Urinary bladder (tissue), 4 donors: ENCODE measurements around the gene ADGRE3. TPM values are rescaled to one million over a fixed set of nuclear protein-coding genes. Genes with fewer than 3 reads are reported as not detected.

Experiments used
- DNase-seq: peaks from one replicate; pipeline ENCODE4 v3.0.0-alpha.2; 2015; ENCODE audit errors: extremely low spot score
- H3K27ac ChIP-seq: one replicate; pipeline ENCODE4 v1.5.1; 2013; ENCODE audit warnings: low read depth, mild to moderate bottlenecking, moderate library complexity
- H3K36me3 ChIP-seq: one replicate; pipeline ENCODE4 v1.6.1; 2013; ENCODE audit warnings: mild to moderate bottlenecking, moderate library complexity; ENCODE audit not compliant: insufficient read depth
- H3K4me1 ChIP-seq: one replicate; pipeline ENCODE4 v1.6.1; 2013; ENCODE audit warnings: mild to moderate bottlenecking, moderate library complexity; ENCODE audit not compliant: insufficient read depth
- H3K4me3 ChIP-seq: one replicate; pipeline ENCODE4 v1.5.1; 2013; ENCODE audit warnings: low read depth, low read length
- WGBS: extraction: QIAGEN DNeasy Blood & Tissue Kit; methylation state at CpG from one replicate; pipeline ENCODE4 v1.1.7; 2013; 5-methylcytosine and 5-hydroxymethylcytosine counted together
- polyA plus RNA-seq: library from polyadenylated mRNA; stranded (reverse); fragments of 200-250 nt; gene quantifications from one replicate; pipeline ENCODE4 v1.2.3, GENCODE V29; 2013
- total RNA-seq: library from RNA; depleted of rRNA; stranded (reverse); fragments of >200 nt; gene quantifications from one replicate; pipeline ENCODE4 v1.2.3, GENCODE V29; 2014
- donor health status: healthy with polysubstance abuse.
- donor health status: healthy.

The ADGRE3 gene
- total RNA-seq (0.16 TPM), polyA plus RNA-seq (not detected)

GRCh38 chr19:14674764-14675163 lies at the start of gene ADGRE3:
ADGRE3 (minus strand) TSS chr19:14674844; CDS start chr19:14674770, 74 bp downstream.
- Histone ChIP-seq H3K27ac (no peak within 1 kb of the TSS), H3K36me3 (no peaks in the 10 kb centered on the region), H3K4me3 (no peak within 1 kb of the TSS), H3K4me1 (no peaks in the 10 kb centered on the region)
- no peak for DNase-seq
- WGBS = 73% methylated on average over 6 of the region's 6 CpGs

- H3K4me3 ChIP-seq = no peak overlapping the region
- WGBS = 80% methylated on average over 2 of the region's 2 CpGs
- peaks cover 13% of the 10 kb centered on the region for H3K36me3 ChIP-seq
- H3K4me1 ChIP-seq = no peaks in the 10 kb centered on the region
- no peak overlapping the region for H3K27ac ChIP-seq
- DNase-seq = no peak
Observed at GRCh38 chr19:14722127-14722526, 47.5 kb upstream of the ADGRE3 start.

GRCh38 chr19:14719162-14719561 lies 44.5 kb upstream of the ADGRE3 start:
- peaks cover 31% of the 10 kb centered on the region for H3K36me3 ChIP-seq

GRCh38 chr19:14718522-14719116 lies 44.0 kb upstream of the ADGRE3 start:
- Histone ChIP-seq H3K4me3 (no peak overlapping the region), H3K27ac (no peak overlapping the region), H3K36me3 (peaks cover 31% of the 10 kb centered on the region), H3K4me1 (no peaks in the 10 kb centered on the region)
- DNase-seq = no peak
- 93% methylated on average over 18 of the region's 18 CpGs for WGBS

More at GRCh38 chr19:14719162-14719561, 44.5 kb upstream of the ADGRE3 start:
- no peak overlapping the region for H3K27ac ChIP-seq
- no peaks in the 10 kb centered on the region for H3K4me1 ChIP-seq
- H3K4me3 ChIP-seq = no peak overlapping the region
- WGBS = over 99% methylated on average over 3 of the region's 3 CpGs
- DNase-seq = no peak

- no peak overlapping the region for H3K4me3 ChIP-seq
- no peaks in the 10 kb centered on the region for H3K4me1 ChIP-seq
- H3K36me3 ChIP-seq = peaks cover 39% of the 10 kb centered on the region
- DNase-seq = no peak
- H3K27ac ChIP-seq = no peak overlapping the region
- WGBS = 98% methylated on average over 4 of the region's 4 CpGs
Observed at GRCh38 chr19:14715841-14716240, 41.2 kb upstream of the ADGRE3 start.

- H3K36me3 ChIP-seq = peaks cover 18% of the 10 kb centered on the region
Observed at GRCh38 chr19:14704450-14704849, 29.8 kb upstream of the ADGRE3 start.

GRCh38 chr19:14703833-14704232 lies 29.2 kb upstream of the ADGRE3 start:
- Histone ChIP-seq H3K27ac (no peak overlapping the region), H3K4me3 (no peak overlapping the region), H3K36me3 (peaks cover 22% of the 10 kb centered on the region), H3K4me1 (no peaks in the 10 kb centered on the region)
- no peak for DNase-seq
- WGBS = 96% methylated on average over 6 of the region's 6 CpGs

More at GRCh38 chr19:14704450-14704849, 29.8 kb upstream of the ADGRE3 start:
- Histone ChIP-seq H3K4me3 (no peak overlapping the region), H3K27ac (no peak overlapping the region), H3K4me1 (no peaks in the 10 kb centered on the region)
- WGBS = 92% methylated on average over 6 of the region's 6 CpGs
- DNase-seq = no peak

GRCh38 chr19:14700711-14701375 lies 26.2 kb upstream of the ADGRE3 start:
- no peaks in the 10 kb centered on the region for H3K4me1 ChIP-seq
- no peak for DNase-seq
- peaks cover 10% of the 10 kb centered on the region for H3K36me3 ChIP-seq
- 96% methylated on average over 9 of the region's 9 CpGs for WGBS
- no peak overlapping the region for H3K27ac ChIP-seq
- H3K4me3 ChIP-seq = no peak overlapping the region

GRCh38 chr19:14699641-14700040 lies 25.0 kb upstream of the ADGRE3 start:
- Histone ChIP-seq H3K4me1 (no peaks in the 10 kb centered on the region), H3K4me3 (no peak overlapping the region), H3K36me3 (peaks cover 10% of the 10 kb centered on the region), H3K27ac (no peak overlapping the region)
- DNase-seq = no peak
- WGBS = 90% methylated on average over 8 of the region's 8 CpGs

- peaks cover 4% of the 10 kb centered on the region for H3K36me3 ChIP-seq
- no peak for DNase-seq
- 95% methylated on average over 5 of the region's 5 CpGs for WGBS
Observed at GRCh38 chr19:14695471-14695870, 20.8 kb upstream of the ADGRE3 start.

GRCh38 chr19:14694641-14695266 lies 20.1 kb upstream of the ADGRE3 start:
- Histone ChIP-seq H3K36me3 (peaks cover 4% of the 10 kb centered on the region), H3K27ac (no peak overlapping the region), H3K4me1 (no peaks in the 10 kb centered on the region), H3K4me3 (no peak overlapping the region)
- WGBS = 77% methylated on average over 13 of the region's 13 CpGs
- no peak for DNase-seq

More at GRCh38 chr19:14695471-14695870, 20.8 kb upstream of the ADGRE3 start:
- Histone ChIP-seq H3K4me3 (no peak overlapping the region), H3K4me1 (no peaks in the 10 kb centered on the region), H3K27ac (no peak overlapping the region)

- H3K4me3 ChIP-seq = peak within 1 kb of the TSS; percentile 99
- peak; percentile 74 for DNase-seq
- H3K4me1 ChIP-seq = no peaks in the 10 kb centered on the region
- H3K27ac ChIP-seq = peak within 1 kb of the TSS; percentile 92
- 1% methylated on average over 66 of the region's 66 CpGs for WGBS
- no peaks in the 10 kb centered on the region for H3K36me3 ChIP-seq
Observed at GRCh38 chr19:14689598-14690503, 15.2 kb upstream of the ADGRE3 start, which contains the start of gene ZNF333. ZNF333 (plus strand) TSS chr19:14690048; CDS start chr19:14693492, 3,444 bp downstream.

- 41% methylated on average over 3 of the region's 3 CpGs for WGBS
Observed at GRCh38 chr19:14686411-14686810, 11.8 kb upstream of the ADGRE3 start.

More at GRCh38 chr19:14686411-14686810, 11.8 kb upstream of the ADGRE3 start:
- Histone ChIP-seq H3K4me1 (no peaks in the 10 kb centered on the region), H3K36me3 (no peaks in the 10 kb centered on the region), H3K27ac (no peak overlapping the region), H3K4me3 (no peak overlapping the region)
- no peak for DNase-seq
